A673 (cell line): ENCODE measurements around the gene TLCD3A. TPM values are rescaled to one million over a fixed set of nuclear protein-coding genes. Genes with fewer than 3 reads are reported as not detected.

Experiments used
- BruUV-seq: library from RNA; stranded (reverse); fragments of 400-500 nt; replicated peaks from 2 replicates; lab custom pipeline; 2021; lab: Mats Ljungman, UMichigan
- CTCF ChIA-PET: fragments of 300-600 bp; sonication (Branson Sonifier 250); formaldehyde crosslinking; loops from one replicate; lab custom pipeline; 2022; ENCODE audit warnings: antibody characterized with exemption; lab: Charles Lee
- POLR2A ChIA-PET: fragments of 300-600 bp; sonication (Branson Sonifier 250); formaldehyde crosslinking; loops from one replicate; lab custom pipeline; 2022; ENCODE audit warnings: antibody characterized with exemption; ENCODE audit not compliant: low non-redundant PET; lab: Charles Lee
- DNase-seq: peaks from one replicate; pipeline ENCODE4 v3.0.0-alpha.2; 2015; ENCODE audit warnings: low spot score
- H3K27ac ChIP-seq: fragments of 200-600 bp; sonication (generic); 2 replicates; pipeline ENCODE4 v1.5.1; 2016; ENCODE audit warnings: mixed run types, low read depth, mild to moderate bottlenecking, mixed read lengths, antibody characterized with exemption, low read length; ENCODE audit not compliant: poor library complexity, severe bottlenecking
- H3K27me3 ChIP-seq: fragments of 200-600 bp; sonication (generic); replicated peaks from 2 replicates; pipeline ENCODE4 v1.6.1; 2017; ENCODE audit warnings: mixed run types, low read depth, mild to moderate bottlenecking, mixed read lengths, antibody characterized with exemption, low read length; ENCODE audit not compliant: insufficient read depth, poor library complexity
- H3K36me3 ChIP-seq: fragments of 200-600 bp; sonication (generic); 2 replicates; pipeline ENCODE4 v1.6.1; 2016; ENCODE audit warnings: mixed run types, mild to moderate bottlenecking, mixed read lengths, antibody characterized with exemption, low read length; ENCODE audit not compliant: insufficient read depth, poor library complexity, severe bottlenecking
- H3K4me1 ChIP-seq: fragments of 200-600 bp; sonication (generic); 2 replicates; pipeline ENCODE4 v1.6.1; 2017; ENCODE audit warnings: mixed run types, mild to moderate bottlenecking, mixed read lengths, antibody characterized with exemption, low read length; ENCODE audit not compliant: insufficient read depth, poor library complexity, severe bottlenecking
- H3K4me3 ChIP-seq: fragments of 200-600 bp; sonication (generic); 2 replicates; pipeline ENCODE4 v1.5.1; 2016; ENCODE audit warnings: low read depth, mixed run types, mild to moderate bottlenecking, mixed read lengths, low read length; ENCODE audit not compliant: poor library complexity, severe bottlenecking
- H3K9me3 ChIP-seq: fragments of 200-600 bp; sonication (generic); 2 replicates; pipeline ENCODE4 v1.6.1; 2016; ENCODE audit warnings: mixed run types, low read depth, mild to moderate bottlenecking, mixed read lengths, antibody characterized with exemption, low read length; ENCODE audit not compliant: poor library complexity, severe bottlenecking
- CTCF ChIP-seq: fragments of 300-800, 200-600 bp; sonication (generic); conservative IDR thresholded peaks from 2 replicates; pipeline ENCODE4 v1.5.1; 2017; ENCODE audit warnings: low read depth, mild to moderate bottlenecking, antibody characterized with exemption, low read length, moderate library complexity, mixed read lengths
- EZH2 ChIP-seq: fragments of 200-600 bp; sonication (generic); IDR thresholded peaks from 2 replicates; pipeline ENCODE4 v1.6.1; 2017; ENCODE audit warnings: borderline replicate concordance, low read depth, mild to moderate bottlenecking, mixed read lengths, antibody characterized with exemption, low read length; ENCODE audit not compliant: poor library complexity, severe bottlenecking
- intact Hi-C: fragments of 100-400 bp; cut with micrococcal nuclease; formaldehyde crosslinking; loops from one replicate; pipeline ENCODE4 v1.10.0; 2022; ENCODE audit not compliant: unreplicated experiment
- total RNA-seq: library from RNA; stranded (reverse); gene quantifications from 2 replicates; pipeline ENCODE4 v1.2.3, GENCODE V29; 2021

TLCD3A gene
- total RNA-seq, 1 experiment from 2014 or later = 49.2 TPM

GRCh38 chr17:708132-708531, 24.3 kb upstream of the TLCD3A start:
- DNase-seq = no peak
- CTCF ChIA-PET = no interaction called here
- no peak for TF ChIP-seq EZH2
- TF ChIP-seq CTCF = no peak
- no peaks in the 10 kb centered on the region for H3K27me3 ChIP-seq
- POLR2A ChIA-PET = no interaction called here
- H3K9me3 ChIP-seq = no peaks in the 10 kb centered on the region
- intact Hi-C loops = no loop called here
- BruUV-seq = no TSS peak
- no peak overlapping the region for H3K27ac ChIP-seq
- no peaks in the 10 kb centered on the region for H3K4me1 ChIP-seq
- no peak overlapping the region for H3K4me3 ChIP-seq
- H3K36me3 ChIP-seq = peaks cover 5% of the 10 kb centered on the region

GRCh38 chr17:718075-718474, 14.3 kb upstream of the TLCD3A start:
- intact Hi-C loops = no loop called here
- TF ChIP-seq EZH2 (no peak), CTCF (no peak)
- H3K36me3 ChIP-seq = no peaks in the 10 kb centered on the region
- no peak overlapping the region for H3K4me3 ChIP-seq
- POLR2A ChIA-PET = no interaction called here
- DNase-seq = no peak
- H3K27ac ChIP-seq = no peak overlapping the region
- CTCF ChIA-PET = no interaction called here
- no peaks in the 10 kb centered on the region for H3K4me1 ChIP-seq
- no peaks in the 10 kb centered on the region for H3K9me3 ChIP-seq
- BruUV-seq = no TSS peak
- H3K27me3 ChIP-seq = no peaks in the 10 kb centered on the region

- intact Hi-C loops = no loop called here
- CTCF ChIA-PET = no interaction called here
These were observed 11.5 kb upstream of the TLCD3A start for GRCh38 chr17:720706-721539.

More at GRCh38 chr17:720706-721539, 11.5 kb upstream of the TLCD3A start:
- POLR2A ChIA-PET = no interaction called here
- no peaks in the 10 kb centered on the region for H3K27me3 ChIP-seq
- no TSS peak for BruUV-seq
- no peak for TF ChIP-seq CTCF
- no peak for TF ChIP-seq EZH2
- H3K9me3 ChIP-seq = no peaks in the 10 kb centered on the region
- no peak for DNase-seq
- no peaks in the 10 kb centered on the region for H3K4me1 ChIP-seq
- H3K36me3 ChIP-seq = no peaks in the 10 kb centered on the region
- no peak overlapping the region for H3K27ac ChIP-seq
- no peak overlapping the region for H3K4me3 ChIP-seq
